ENCODE measurements around the gene ATN1.
"Not testable (repeated sequence)": the region's sequence is repeated elsewhere in the genome, so short reads cannot be mapped to it uniquely, and the experiment has no call there.

Gene ATN1

DNA sequence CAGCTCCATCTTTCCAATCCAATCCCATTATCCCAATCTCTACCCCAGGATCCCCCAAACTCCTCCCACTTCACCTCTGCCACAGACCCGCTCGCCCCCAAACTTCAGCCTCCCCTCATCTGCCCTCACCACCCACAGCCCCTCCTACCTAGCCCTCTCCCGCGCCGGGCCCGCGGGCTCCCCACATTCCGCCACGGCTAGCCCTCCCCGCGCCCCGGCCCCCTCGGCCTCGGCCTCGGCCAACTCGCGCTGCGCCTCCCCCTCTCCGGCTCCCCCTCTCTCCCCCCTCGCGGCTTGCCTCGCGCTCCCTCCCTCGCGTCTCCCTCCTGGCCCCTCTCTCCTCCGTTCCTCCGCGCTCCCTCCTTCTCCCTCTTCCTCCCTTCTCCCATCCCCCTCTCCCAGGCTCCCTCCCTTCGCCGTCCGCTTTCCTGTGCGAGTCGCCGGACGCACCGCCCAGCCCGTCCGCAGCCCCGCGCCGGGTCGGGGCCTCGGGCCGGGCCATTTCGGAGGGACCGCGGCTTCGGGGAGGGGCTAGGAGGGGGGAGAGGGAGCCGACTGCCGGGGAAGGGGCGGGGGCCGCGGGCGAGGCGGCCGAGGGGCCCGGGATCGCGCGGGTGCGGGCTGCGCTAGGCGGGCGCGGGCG is at the start of gene ATN1:
Gene ATN1, plus strand, starts transcription at position 581 of the 643 bp plus-strand sequence. CDS start 6,043 bp downstream, outside the sequence.
- peak; percentile 33 for DNase-seq (ENCODE audit: low read depth)

GRCh38 chr12:6879824-6880223 is 47.9 kb upstream of the ATN1 start:
- not testable (repeated sequence) for DNase-seq (ENCODE audit: low read depth)

DNA sequence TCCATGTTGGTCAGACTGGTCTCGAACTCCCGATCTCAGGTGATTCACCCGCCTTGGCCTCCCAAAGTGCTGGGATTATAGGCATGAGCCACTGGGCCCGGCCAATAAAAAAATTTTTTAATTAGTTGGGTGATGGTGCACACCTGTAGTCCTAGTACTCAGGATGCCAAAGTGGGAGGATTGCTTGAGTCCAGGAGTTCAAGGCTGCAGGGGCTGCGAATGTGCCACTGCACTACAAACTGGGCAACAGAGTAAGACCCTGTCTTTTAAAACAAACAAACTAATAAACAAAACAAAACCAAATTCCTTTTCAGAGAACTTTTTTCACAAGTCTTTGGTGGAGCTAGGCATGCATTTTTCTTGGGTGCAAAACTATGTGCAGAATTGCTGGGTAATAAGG is 44.5 kb upstream of the ATN1 start:
- no peak for DNase-seq (ENCODE audit: low read depth)

GRCh38 chr12:6883683-6884082 is 44.1 kb upstream of the ATN1 start:
- no peak for DNase-seq (ENCODE audit: low read depth)

DNA sequence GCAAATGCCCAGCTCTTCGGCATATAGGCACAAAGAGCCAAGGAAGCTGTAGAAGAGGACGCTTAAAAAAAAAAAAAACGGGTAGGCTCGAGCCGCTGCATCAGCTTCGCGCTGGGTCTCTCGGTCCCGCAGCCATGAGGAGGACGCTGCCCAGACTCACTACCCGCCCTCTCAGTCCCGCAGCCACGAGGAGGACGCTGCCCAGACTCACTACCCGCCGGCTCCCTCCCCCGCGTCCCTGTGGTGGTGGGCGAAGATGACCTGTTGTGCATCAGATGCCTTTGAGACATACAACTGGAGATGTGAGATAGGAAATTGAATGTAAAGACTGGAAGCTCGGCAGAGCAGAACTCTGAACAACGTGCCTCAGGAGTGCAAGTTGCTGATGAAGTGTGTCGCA is 43.2 kb upstream of the ATN1 start:
- DNase-seq (ENCODE audit: low read depth) = no peak

- DNase-seq (ENCODE audit: low read depth) = not testable (repeated sequence)
These were observed 41.4 kb upstream of the ATN1 start for GRCh38 chr12:6886206-6886999.

GRCh38 chr12:6887460-6887859 is 40.3 kb upstream of the ATN1 start:
- no peak for DNase-seq (ENCODE audit: low read depth)

DNA sequence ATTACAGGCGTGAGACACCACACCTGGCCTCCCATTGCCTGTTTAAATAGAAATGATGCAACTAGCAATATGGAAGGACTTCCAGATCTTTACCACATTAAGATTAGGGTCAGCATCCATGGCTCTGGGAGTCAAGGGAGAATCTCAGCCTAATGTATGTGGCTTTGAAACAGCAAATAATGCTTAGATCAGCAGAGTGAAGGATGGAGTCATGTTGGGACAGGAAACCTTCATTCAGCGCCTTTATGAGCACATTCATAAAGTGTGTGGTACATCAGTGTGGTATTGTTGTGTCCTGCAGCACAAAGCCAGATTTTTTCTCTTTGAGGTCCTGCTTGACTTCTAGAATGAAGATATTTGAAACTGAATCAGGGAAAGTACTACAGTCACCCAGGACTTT is 39.4 kb upstream of the ATN1 start:
- DNase-seq (ENCODE audit: low read depth) = no peak

- DNase-seq (ENCODE audit: low read depth) = not testable (repeated sequence)
These were observed 39.0 kb upstream of the ATN1 start for GRCh38 chr12:6888794-6889193.

DNA sequence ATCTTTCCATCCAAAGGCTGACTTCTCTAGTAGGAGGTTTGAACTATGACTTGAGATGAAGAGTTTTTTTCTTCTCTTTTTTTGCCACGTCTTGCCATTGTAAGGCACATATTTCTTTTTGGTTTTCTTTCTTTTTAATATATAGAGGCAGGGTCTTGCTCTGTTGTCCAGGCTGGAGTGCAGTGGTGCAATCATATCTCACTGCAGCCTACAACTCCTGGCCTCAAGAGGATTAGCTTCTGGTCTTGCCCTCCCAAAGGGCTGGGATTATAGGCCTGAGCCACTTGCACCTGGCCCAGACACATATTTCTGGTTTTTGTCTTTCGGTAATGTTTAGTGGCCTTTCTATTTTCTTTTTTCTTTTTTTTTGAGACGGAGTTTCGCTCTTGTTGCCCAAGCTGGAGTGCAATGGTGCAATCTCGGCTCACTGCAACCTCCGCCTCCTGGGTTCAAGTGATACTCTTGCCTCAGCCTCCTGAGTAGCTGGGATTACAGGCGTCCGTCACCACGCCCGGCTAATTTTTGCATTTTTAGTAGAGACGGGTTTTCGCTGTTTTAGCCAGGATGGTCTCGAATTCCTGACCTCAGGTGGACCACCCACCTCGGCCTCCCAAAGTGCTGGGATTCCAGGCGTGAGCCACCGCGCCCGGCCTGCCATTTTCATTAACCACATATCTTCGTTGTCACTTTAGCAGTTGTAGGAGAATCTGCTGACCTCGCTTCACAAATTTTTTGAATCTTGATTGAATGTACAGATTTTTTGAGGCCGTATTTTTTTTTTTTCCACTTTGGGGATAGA is 37.8 kb upstream of the ATN1 start:
- DNase-seq (ENCODE audit: low read depth) = not testable (repeated sequence)

DNA sequence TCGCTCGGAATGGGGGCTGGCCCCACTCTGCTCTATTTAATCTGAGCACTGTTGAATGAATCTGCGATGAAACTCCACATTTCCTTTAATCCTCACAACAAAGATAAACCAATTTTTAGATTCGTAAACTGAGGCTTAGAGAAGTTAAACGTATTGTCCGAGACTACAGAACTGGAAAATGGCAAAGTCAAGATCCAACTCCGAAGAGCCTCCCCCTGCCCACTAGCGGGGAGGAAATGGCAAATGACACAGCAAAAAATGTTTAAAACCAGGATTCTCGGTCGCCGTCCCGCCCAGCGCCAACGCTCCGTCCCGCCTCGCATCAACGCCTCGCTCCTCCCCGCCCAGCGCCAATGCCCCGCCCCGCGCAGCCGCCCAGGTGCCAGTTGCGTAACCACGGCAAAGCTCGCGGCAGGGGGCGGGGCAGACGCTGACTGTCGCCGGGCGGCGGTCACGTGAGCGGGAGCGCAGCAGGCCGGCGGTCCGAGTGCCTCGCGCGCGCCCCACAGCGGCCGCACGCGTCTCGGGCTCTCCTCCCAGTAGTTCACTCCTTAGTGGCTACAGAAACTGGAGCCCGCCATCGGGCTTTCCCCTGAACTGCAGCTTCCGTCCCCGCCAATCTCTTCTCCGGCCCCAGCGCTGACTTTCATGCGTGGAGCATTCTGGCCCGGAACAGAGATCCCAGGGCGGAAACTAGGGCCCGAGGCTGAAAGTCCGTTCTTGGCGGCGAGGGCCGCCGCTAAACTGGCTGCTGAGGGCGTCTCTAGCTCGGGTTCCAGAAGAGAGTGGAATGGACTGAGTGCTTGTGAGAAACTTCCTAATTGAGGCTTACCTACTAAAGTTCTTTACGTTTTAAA is 36.7 kb upstream of the ATN1 start:
- peak; percentile 98 for DNase-seq (ENCODE audit: low read depth)

- DNase-seq (ENCODE audit: low read depth) = no peak
These were observed 36.1 kb upstream of the ATN1 start for GRCh38 chr12:6891646-6892001.

- DNase-seq (ENCODE audit: low read depth) = not testable (repeated sequence)
These were observed 35.1 kb upstream of the ATN1 start for GRCh38 chr12:6892683-6893082.

DNA sequence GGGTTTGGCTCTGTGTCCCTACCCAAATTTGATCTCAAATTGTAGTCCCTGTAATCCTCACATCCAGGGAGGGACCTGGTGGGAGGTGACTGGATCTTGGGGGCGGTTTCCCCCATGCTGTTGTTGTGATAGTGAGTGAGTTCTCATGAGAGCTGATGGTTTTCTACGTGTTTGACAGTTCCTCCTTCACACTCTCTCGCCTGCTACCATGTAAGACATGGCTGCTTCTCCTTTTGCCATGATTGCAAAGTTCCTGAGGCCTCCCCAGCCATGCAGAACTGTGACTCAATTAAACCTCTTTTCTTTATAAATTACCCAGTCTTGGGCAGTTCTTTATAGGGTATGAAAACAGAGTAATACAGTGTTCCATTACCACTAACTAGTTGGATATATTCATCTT is 33.4 kb upstream of the ATN1 start:
- DNase-seq (ENCODE audit: low read depth) = no peak

DNA sequence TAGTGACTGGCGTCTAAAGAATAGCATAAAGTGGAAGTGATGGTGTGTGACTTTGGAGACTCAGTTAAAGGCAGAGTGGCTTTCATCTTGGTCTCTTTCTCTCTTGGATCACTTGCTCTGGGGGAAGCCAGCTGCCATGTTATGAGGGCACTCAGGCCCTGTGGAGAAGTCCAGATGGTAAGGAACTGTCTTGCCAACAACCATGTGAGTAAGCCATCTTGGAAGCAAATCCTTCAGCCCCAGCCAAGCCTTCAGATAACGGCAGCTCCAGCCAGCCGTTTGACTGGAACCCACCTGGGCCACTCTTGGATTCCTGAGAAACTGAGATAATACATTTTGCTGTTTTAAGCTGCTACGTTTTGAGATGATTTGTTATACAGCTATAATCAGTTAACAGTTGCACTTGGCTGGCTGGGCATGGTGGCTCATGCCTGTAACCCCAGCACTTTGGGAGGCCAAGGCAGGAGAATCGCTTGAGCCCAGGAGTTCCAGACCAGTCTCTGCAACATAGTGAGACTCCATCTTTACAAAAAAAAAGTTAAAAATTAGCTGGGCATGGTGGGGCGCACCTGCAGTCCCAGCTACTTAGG is 30.8 kb upstream of the ATN1 start:
- DNase-seq (ENCODE audit: low read depth) = no peak

- no peak for DNase-seq (ENCODE audit: low read depth)
These were observed 28.3 kb upstream of the ATN1 start for GRCh38 chr12:6899427-6899826.

- DNase-seq (ENCODE audit: low read depth) = no peak
These were observed 27.8 kb upstream of the ATN1 start for GRCh38 chr12:6899837-6900519.

DNA sequence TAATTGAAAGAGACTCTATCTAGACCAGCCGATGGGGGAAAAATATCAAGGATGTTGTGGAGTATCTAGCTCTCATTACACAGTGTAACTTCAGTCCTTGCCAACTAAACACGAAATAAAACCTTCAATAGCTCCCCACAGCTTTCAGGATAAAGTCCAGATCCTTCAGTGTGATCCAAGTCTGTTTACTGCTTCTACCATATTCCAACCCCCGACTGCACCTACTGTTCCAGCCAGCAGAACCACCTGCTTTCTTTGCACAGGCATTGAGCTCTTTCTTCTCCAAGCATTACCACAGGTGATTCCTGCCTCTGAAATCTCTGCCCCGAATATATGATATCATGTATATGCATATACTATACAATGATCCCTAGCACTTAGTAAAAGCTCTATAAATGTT is 25.3 kb upstream of the ATN1 start:
- DNase-seq (ENCODE audit: low read depth) = no peak

DNA sequence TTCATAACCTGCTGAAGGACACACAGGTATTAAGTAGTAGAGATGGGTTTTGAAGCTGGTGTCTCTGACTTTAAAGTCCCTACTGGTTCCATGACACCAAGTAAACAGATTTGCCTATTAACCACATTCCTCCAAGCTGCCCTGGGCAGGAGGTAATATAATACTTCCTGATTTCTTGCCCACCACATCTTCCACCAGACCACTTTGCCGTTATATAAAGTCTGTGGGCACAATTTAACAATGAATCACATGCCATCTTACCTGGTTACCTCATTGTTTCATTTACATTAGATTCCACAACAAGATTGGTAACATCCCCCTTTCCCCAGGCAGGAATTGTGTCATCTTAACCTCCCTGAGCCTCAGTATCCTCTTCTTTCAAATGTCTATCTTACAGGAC is 24.0 kb upstream of the ATN1 start:
- DNase-seq (ENCODE audit: low read depth) = no peak

DNA sequence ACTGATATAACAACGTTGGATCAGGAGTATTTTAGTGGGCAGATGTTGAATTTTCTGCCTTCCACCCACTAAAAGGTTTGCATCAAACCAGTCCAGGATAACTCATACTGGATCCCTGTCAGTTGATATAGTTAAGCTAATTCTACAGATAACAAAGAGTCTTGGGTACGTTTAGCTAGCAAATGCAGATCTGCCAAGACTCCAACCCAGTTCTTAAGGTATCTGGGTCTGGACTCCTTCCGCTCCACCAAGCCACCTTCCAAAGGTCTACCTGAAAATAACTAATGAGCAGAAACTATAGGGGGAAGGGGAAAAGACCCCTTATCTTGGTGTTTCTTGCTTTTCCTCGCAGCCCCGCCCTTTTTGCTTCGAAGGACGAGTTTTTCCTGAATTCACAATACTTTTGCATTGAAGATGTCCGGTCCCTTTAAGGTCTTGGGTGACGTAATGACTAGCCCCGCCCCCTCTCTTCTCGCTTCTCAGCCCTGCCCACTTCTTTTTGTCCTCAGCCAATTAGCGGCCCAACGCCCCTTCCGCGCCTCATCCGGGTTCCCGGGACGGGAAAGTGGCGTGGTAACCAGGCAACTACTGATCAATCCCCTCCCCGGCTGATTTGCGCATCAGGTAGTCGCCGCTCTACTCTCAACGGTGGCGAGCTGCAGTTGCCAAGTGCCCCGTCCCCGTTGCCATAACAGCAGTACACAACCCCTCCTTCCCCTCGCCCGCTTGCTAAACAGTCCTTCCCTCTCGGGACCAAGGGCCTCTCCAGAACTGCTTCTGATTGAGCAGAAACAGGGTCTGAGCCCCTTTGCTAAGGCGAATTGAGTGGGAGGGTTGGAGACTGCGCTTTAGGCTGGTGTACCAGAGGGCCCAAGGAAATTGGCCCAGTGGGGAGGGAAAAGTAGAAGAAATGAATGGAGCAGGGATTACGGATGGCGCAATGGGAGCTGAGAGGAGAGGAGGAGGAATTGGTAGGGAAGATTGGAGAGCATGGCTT is 23.2 kb upstream of the ATN1 start, which contains the start of gene LRRC23:
Gene LRRC23, plus strand, starts transcription at position 543 of the 997 bp plus-strand sequence. CDS start 812 bp downstream, outside the sequence.
- peak; percentile 97 for DNase-seq (ENCODE audit: low read depth)

Data from stimulated activated CD8-positive, alpha-beta memory T cell treated with anti-CD3 and anti-CD28 coated beads, Interleukin-12 subunit alpha, Interleukin-12 subunit beta, amount 100 ng/mL, for 1 hour (primary cell).